Stimulated activated CD4-positive, alpha-beta T cell treated with anti-CD3 and anti-CD28 coated beads, Interleukin-12 subunit alpha, Interleukin-12 subunit beta, amount 100 ng/mL, for 48 hours (primary cell): ENCODE data around the gene SYNJ1.

ENCODE experiments used
- DNase-seq, 3 donors: peaks; one replicate each; pipeline ENCODE4 v3.0.0-alpha.2; 2020; ENCODE audit warnings: low read depth in 2 of 3, low spot score in 1 of 3

The SYNJ1 gene

GRCh38 chr21:32735524-32735923 lies 7.7 kb upstream of the SYNJ1 start:
- DNase-seq, result no peak

GRCh38 chr21:32733990-32734613 lies 6.3 kb upstream of the SYNJ1 start:
- no peak for DNase-seq

GRCh38 chr21:32733356-32733755 lies 5.5 kb upstream of the SYNJ1 start:
- DNase-seq, result peak in 2 of 3 donors; percentile 31 to 49

- no peak for DNase-seq
Observed at GRCh38 chr21:32732544-32732943, 4.7 kb upstream of the SYNJ1 start.

- no peak for DNase-seq
Observed at GRCh38 chr21:32728848-32729247, 1.0 kb upstream of the SYNJ1 start.

- no peak for DNase-seq
Observed at GRCh38 chr21:32728456-32728839, 635 bp upstream of the SYNJ1 start.

GRCh38 chr21:32726839-32727686 lies 750 bp downstream of the SYNJ1 start:
- DNase-seq, result no peak

- no peak for DNase-seq
Observed at GRCh38 chr21:32719085-32719484, 8.7 kb downstream of the SYNJ1 start.

- DNase-seq, result no peak
Observed at GRCh38 chr21:32717851-32718316, 9.9 kb downstream of the SYNJ1 start.

- DNase-seq, result no peak
Observed at GRCh38 chr21:32716486-32716885, 11.3 kb downstream of the SYNJ1 start.

GRCh38 chr21:32713726-32714125 lies 14.1 kb downstream of the SYNJ1 start:
- DNase-seq, result no peak

- DNase-seq, result no peak
Observed at GRCh38 chr21:32712641-32713040, 15.2 kb downstream of the SYNJ1 start.

- DNase-seq, result no peak
Observed at GRCh38 chr21:32712043-32712442, 15.8 kb downstream of the SYNJ1 start.

- no peak for DNase-seq
Observed at GRCh38 chr21:32710987-32711386, 16.8 kb downstream of the SYNJ1 start.

- no peak for DNase-seq
Observed at GRCh38 chr21:32710069-32710784, 17.6 kb downstream of the SYNJ1 start.

- DNase-seq, result no peak
Observed at GRCh38 chr21:32708069-32708468, 19.7 kb downstream of the SYNJ1 start.

GRCh38 chr21:32705901-32706300 lies 21.9 kb downstream of the SYNJ1 start:
- DNase-seq, result no peak

GRCh38 chr21:32705139-32705538 lies 22.7 kb downstream of the SYNJ1 start:
- DNase-seq, result no peak

- DNase-seq, result no peak
Observed at GRCh38 chr21:32702702-32703101, 25.1 kb downstream of the SYNJ1 start.

GRCh38 chr21:32698971-32699693 lies 28.7 kb downstream of the SYNJ1 start:
- no peak for DNase-seq

- no peak for DNase-seq
Observed at GRCh38 chr21:32698286-32698685, 29.5 kb downstream of the SYNJ1 start.
